Measurements from ENCODE around the gene PYROXD2.

DNA sequence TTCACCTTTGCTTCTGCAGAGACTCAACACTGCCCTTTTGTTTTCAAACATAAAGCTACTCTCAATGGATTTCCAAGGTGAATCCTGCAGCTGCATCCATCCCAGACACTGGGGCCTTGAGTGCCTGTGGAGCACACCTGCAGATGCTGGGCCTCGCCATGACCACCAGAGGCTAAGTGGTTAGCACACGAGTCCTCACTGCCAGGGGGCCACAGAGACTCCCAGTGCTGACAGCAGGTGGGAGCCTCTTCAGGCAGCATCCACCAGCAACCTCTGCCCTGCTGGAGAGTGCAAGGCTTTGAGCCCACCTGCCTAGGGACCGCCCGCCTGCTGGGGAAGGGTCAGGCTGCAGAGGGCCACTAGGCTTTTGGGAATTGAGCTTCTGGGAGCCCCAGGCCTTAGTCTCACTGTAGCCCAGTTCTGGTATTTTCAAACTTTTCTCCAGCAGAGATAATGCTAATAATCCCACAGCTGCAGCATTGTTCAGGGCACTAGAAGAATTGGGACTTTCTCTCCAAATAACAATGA, 41.1 kb upstream of the PYROXD2 start:
- TF ChIP-seq EZH2 (IDR thresholded peaks at IDR 0.05; ENCODE audit: borderline replicate concordance, insufficient read depth, low read length, poor library complexity, severe bottlenecking) (no peak), POLR2AphosphoS5 (IDR thresholded peaks at IDR 0.05) (no peak), SMC3 (conservative IDR thresholded peaks at IDR 0.05; ENCODE audit: poor library complexity) (no peak)
- TF ChIP-seq, protein P1, sequence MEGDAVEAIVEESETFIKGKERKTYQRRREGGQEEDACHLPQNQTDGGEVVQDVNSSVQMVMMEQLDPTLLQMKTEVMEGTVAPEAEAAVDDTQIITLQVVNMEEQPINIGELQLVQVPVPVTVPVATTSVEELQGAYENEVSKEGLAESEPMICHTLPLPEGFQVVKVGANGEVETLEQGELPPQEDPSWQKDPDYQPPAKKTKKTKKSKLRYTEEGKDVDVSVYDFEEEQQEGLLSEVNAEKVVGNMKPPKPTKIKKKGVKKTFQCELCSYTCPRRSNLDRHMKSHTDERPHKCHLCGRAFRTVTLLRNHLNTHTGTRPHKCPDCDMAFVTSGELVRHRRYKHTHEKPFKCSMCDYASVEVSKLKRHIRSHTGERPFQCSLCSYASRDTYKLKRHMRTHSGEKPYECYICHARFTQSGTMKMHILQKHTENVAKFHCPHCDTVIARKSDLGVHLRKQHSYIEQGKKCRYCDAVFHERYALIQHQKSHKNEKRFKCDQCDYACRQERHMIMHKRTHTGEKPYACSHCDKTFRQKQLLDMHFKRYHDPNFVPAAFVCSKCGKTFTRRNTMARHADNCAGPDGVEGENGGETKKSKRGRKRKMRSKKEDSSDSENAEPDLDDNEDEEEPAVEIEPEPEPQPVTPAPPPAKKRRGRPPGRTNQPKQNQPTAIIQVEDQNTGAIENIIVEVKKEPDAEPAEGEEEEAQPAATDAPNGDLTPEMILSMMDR (IDR thresholded peaks at IDR 0.05; ENCODE audit: poor library complexity, severe bottlenecking) = no peak

All from neural cell (in vitro differentiated cells).